ENCODE data around the gene PLEK.
"Not testable (repeated sequence)": the region's sequence is repeated elsewhere in the genome, so short reads cannot be mapped to it uniquely, and the experiment has no call there.

Gene PLEK

GRCh38 chr2:68390586-68390985 lies 25.5 kb downstream of the PLEK start:
- intact Hi-C loops (cut with DNase I; ENCODE audit: low total_unique reads) = no loop called here
- DNase-seq = no peak
- Histone ChIP-seq H3K4me3 (no peak overlapping the region), H3K27ac (no peak overlapping the region), H3K27me3 (no peaks in the 10 kb centered on the region), H3K36me3 (no peaks in the 10 kb centered on the region), H3K9me3 (no peaks in the 10 kb centered on the region), H3K4me1 (peaks cover 0 to 15% (median 0%) of the 10 kb centered on the region in 4 donors)
- TF ChIP-seq, protein P1, sequence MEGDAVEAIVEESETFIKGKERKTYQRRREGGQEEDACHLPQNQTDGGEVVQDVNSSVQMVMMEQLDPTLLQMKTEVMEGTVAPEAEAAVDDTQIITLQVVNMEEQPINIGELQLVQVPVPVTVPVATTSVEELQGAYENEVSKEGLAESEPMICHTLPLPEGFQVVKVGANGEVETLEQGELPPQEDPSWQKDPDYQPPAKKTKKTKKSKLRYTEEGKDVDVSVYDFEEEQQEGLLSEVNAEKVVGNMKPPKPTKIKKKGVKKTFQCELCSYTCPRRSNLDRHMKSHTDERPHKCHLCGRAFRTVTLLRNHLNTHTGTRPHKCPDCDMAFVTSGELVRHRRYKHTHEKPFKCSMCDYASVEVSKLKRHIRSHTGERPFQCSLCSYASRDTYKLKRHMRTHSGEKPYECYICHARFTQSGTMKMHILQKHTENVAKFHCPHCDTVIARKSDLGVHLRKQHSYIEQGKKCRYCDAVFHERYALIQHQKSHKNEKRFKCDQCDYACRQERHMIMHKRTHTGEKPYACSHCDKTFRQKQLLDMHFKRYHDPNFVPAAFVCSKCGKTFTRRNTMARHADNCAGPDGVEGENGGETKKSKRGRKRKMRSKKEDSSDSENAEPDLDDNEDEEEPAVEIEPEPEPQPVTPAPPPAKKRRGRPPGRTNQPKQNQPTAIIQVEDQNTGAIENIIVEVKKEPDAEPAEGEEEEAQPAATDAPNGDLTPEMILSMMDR (IDR thresholded peaks at IDR 0.05) = no peak

DNA sequence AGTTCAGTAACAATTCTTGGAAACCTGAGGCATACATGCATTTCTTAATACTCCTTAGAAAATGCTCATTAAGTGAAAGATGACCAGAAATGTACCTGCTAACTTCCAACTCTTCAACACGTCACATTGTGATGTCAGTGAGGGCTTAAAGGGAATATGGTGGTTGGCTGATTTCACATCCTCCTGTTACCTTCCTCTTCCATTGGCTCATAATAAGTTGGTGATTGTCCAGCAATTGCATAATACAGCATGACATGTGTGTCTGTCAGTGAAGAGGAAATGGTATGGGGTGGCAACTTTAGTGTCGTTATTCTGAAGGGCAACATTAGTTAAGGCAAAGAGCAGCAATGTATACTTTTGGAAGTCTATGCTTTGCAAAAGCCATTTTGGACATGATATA lies 26.0 kb downstream of the PLEK start:
- H3K27ac ChIP-seq = no peak overlapping the region

DNA sequence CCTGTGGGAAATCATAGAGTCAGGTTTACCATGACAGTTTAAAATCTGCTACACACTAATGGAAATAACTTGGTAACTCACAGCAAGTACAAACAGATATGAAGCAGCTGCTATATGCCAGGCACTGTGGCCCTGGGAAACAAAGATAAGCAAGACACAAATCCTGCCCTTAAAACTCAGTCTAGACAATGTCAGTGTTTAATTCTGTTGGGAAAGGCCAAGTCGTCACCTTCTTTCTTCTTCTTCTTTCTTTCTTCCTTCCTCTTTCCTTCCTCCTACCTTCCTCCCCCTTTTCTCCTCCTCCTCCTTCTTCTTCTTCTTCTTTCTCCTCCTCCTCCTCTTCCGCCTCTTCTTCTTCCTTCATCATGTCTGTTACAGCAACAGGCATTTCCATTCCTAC lies 26.8 kb downstream of the PLEK start:
- Histone ChIP-seq H3K4me1 (peaks cover 0 to 15% (median 0%) of the 10 kb centered on the region in 4 donors), H3K9me3 (no peaks in the 10 kb centered on the region), H3K36me3 (no peaks in the 10 kb centered on the region), H3K27me3 (no peaks in the 10 kb centered on the region), H3K27ac (no peak overlapping the region), H3K4me3 (no peak overlapping the region)
- intact Hi-C loops (cut with DNase I; ENCODE audit: low total_unique reads) = no loop called here
- DNase-seq = no peak
- TF ChIP-seq, protein P1 (IDR thresholded peaks at IDR 0.05) = no peak

More for the DNA sequence above, 26.0 kb downstream of the PLEK start:
- Histone ChIP-seq H3K27me3 (no peaks in the 10 kb centered on the region), H3K9me3 (no peaks in the 10 kb centered on the region), H3K36me3 (no peaks in the 10 kb centered on the region), H3K4me3 (no peak overlapping the region), H3K4me1 (peaks cover 0 to 15% (median 0%) of the 10 kb centered on the region in 4 donors)
- no peak for DNase-seq
- intact Hi-C loops (cut with DNase I; ENCODE audit: low total_unique reads) = no loop called here
- TF ChIP-seq, protein P1 (IDR thresholded peaks at IDR 0.05) = no peak

DNA sequence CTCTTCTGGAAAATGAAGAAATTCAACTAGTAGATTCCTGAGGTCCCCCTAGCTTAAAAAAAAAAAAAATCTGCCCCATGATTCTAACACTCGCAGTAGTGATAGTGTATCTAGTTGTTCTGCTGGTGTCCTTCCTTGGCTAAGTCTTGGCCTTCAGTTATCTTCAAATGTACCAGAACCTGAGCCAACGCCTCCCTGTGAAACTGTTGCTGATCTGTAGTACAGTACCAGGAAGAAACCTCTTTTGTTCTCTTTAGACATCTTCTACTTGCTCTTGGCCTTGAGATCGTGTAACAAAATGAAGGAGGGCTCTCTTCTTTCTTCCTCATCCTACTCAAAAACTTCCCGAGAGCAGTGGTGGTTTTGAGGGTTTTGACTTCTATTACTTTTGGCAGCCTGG lies 31.0 kb downstream of the PLEK start:
- H3K4me3 ChIP-seq = no peak overlapping the region
- H3K4me1 ChIP-seq = peaks cover 0 to 8% (median 0%) of the 10 kb centered on the region in 4 donors
- no peaks in the 10 kb centered on the region for H3K36me3 ChIP-seq
- H3K9me3 ChIP-seq = no peaks in the 10 kb centered on the region
- DNase-seq = no peak
- intact Hi-C loops (cut with DNase I; ENCODE audit: low total_unique reads) = no loop called here
- TF ChIP-seq, protein P1 (IDR thresholded peaks at IDR 0.05) = no peak
- no peaks in the 10 kb centered on the region for H3K27me3 ChIP-seq
- H3K27ac ChIP-seq = no peak overlapping the region

- H3K9me3 ChIP-seq; DNase-seq; H3K4me1 ChIP-seq; H3K27ac ChIP-seq; intact Hi-C loops (cut with DNase I; ENCODE audit: low total_unique reads); H3K27me3 ChIP-seq; H3K4me3 ChIP-seq; H3K36me3 ChIP-seq: not testable (repeated sequence)
Observed at GRCh38 chr2:68397704-68398263, 32.7 kb downstream of the PLEK start.

GRCh38 chr2:68403199-68403644 lies 38.1 kb downstream of the PLEK start:
- no peak for DNase-seq
- TF ChIP-seq, protein P1 (IDR thresholded peaks at IDR 0.05) = no peak
- intact Hi-C loops (cut with DNase I; ENCODE audit: low total_unique reads) = no loop called here
- H3K27ac ChIP-seq = no peak overlapping the region
- H3K4me3 ChIP-seq = no peak overlapping the region
- peaks cover 0 to 6% of the 10 kb centered on the region in 2 donors for H3K27me3 ChIP-seq
- H3K4me1 ChIP-seq = no peaks in the 10 kb centered on the region
- no peaks in the 10 kb centered on the region for H3K9me3 ChIP-seq
- H3K36me3 ChIP-seq = no peaks in the 10 kb centered on the region
